Activated CD4-positive, alpha-beta memory T cell treated with anti-CD3 and anti-CD28 coated beads for 36 hours (primary cell): ENCODE data around the gene BEND5. TPM values are rescaled to one million over a fixed set of nuclear protein-coding genes. Genes with fewer than 3 reads are reported as not detected.

Source experiments
- CTCF ChIA-PET: fragments of 350-600 bp; sonication (Branson Sonifier 250); formaldehyde crosslinking; loops from one replicate; lab custom pipeline; 2021; ENCODE audit warnings: antibody characterized with exemption, inconsistent platforms; lab: Charles Lee
- POLR2A ChIA-PET: fragments of 350-600 bp; sonication (Branson Sonifier 250); formaldehyde crosslinking; loops from one replicate; lab custom pipeline; 2021; ENCODE audit warnings: antibody characterized with exemption; lab: Charles Lee
- DNase-seq: peaks from one replicate; pipeline ENCODE4 v3.0.0-alpha.2; 2020
- H3K27ac Mint-ChIP-seq: one replicate; pipeline ENCODE4 v1.8.0; 2021; ENCODE audit warnings: mixed read lengths
- H3K27me3 Mint-ChIP-seq: one replicate; pipeline ENCODE4 v1.8.0; 2021; ENCODE audit warnings: mixed read lengths
- H3K36me3 Mint-ChIP-seq: one replicate; pipeline ENCODE4 v1.8.0; 2021; ENCODE audit warnings: mixed read lengths
- H3K4me1 Mint-ChIP-seq: one replicate; pipeline ENCODE4 v1.8.0; 2021; ENCODE audit warnings: low read depth, mixed read lengths
- H3K4me3 Mint-ChIP-seq: one replicate; pipeline ENCODE4 v1.8.0; 2021; ENCODE audit warnings: mild to moderate bottlenecking, mixed read lengths
- H3K9me3 Mint-ChIP-seq: one replicate; pipeline ENCODE4 v1.8.0; 2021; ENCODE audit warnings: mixed read lengths
- intact Hi-C: fragments of 100-400 bp; cut with micrococcal nuclease; formaldehyde crosslinking; loops from one replicate; pipeline ENCODE4 v1.15.1; 2023
- total RNA-seq, 2 experiments: library from RNA; stranded (reverse); gene quantifications; one replicate each; pipeline ENCODE4 v1.2.3, GENCODE V29; 2021

The BEND5 gene
- total RNA-seq, 2 experiments from 2014 or later, result 1.0 to 2.5 TPM

GRCh38 chr1:48789903-48790302 is 13.2 kb upstream of the BEND5 start:
- no peak for DNase-seq
- H3K36me3 Mint-ChIP-seq, result no peaks in the 10 kb centered on the region
- no peak overlapping the region for H3K27ac Mint-ChIP-seq
- ChIA-PET POLR2A (no interaction called here), CTCF (no interaction called here)
- no peaks in the 10 kb centered on the region for H3K9me3 Mint-ChIP-seq
- no peaks in the 10 kb centered on the region for H3K4me1 Mint-ChIP-seq
- H3K4me3 Mint-ChIP-seq, result no peak overlapping the region
- no peaks in the 10 kb centered on the region for H3K27me3 Mint-ChIP-seq
- intact Hi-C loops, result no loop called here

DNA sequence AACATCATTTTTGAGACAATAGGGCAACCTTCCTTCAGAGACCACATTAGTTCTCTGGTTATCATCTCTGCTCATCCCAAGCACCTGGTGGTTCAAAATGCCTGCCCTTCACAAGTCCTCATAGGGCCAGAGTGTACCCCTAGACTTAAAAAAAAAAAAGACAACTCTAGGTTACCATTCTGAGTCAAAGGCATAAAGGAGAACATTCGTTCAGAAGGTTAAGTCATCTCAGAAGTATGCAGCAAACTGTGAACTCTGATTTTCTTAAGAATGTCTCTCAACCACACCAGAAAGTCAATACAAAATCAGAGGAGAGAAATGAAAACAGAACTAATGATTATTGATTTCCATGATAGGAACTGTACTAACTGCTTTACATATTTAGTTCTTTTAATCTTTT is 9.2 kb upstream of the BEND5 start:
- no peak for DNase-seq
- POLR2A ChIA-PET, result no interaction called here

GRCh38 chr1:48784301-48784700 is 7.6 kb upstream of the BEND5 start:
- intact Hi-C loops, result no loop called here
- CTCF ChIA-PET, result no interaction called here

More for the DNA sequence above, 9.2 kb upstream of the BEND5 start:
- H3K9me3 Mint-ChIP-seq, result no peaks in the 10 kb centered on the region
- intact Hi-C loops, result no loop called here
- CTCF ChIA-PET, result no interaction called here
- no peaks in the 10 kb centered on the region for H3K4me1 Mint-ChIP-seq
- H3K27me3 Mint-ChIP-seq, result no peaks in the 10 kb centered on the region
- H3K36me3 Mint-ChIP-seq, result no peaks in the 10 kb centered on the region
- no peak overlapping the region for H3K4me3 Mint-ChIP-seq
- H3K27ac Mint-ChIP-seq, result no peak overlapping the region

GRCh38 chr1:48777219-48777895 is 666 bp upstream of the BEND5 start:
- DNase-seq, result no peak
- H3K4me1 Mint-ChIP-seq, result peaks cover 3% of the 10 kb centered on the region
- POLR2A ChIA-PET, result no interaction called here
- no peaks in the 10 kb centered on the region for H3K36me3 Mint-ChIP-seq
- peak overlapping the region; percentile 64 for H3K4me3 Mint-ChIP-seq
- no peaks in the 10 kb centered on the region for H3K9me3 Mint-ChIP-seq
- CTCF ChIA-PET, result no interaction called here
- no peak overlapping the region for H3K27ac Mint-ChIP-seq
- H3K27me3 Mint-ChIP-seq, result peaks cover 23% of the 10 kb centered on the region
- intact Hi-C loops, result no loop called here

More at GRCh38 chr1:48784301-48784700, 7.6 kb upstream of the BEND5 start:
- Mint-ChIP-seq H3K4me3 (no peak overlapping the region), H3K4me1 (no peaks in the 10 kb centered on the region), H3K27ac (no peak overlapping the region), H3K27me3 (no peaks in the 10 kb centered on the region), H3K9me3 (no peaks in the 10 kb centered on the region), H3K36me3 (no peaks in the 10 kb centered on the region)
- POLR2A ChIA-PET, result no interaction called here
- no peak for DNase-seq

DNA sequence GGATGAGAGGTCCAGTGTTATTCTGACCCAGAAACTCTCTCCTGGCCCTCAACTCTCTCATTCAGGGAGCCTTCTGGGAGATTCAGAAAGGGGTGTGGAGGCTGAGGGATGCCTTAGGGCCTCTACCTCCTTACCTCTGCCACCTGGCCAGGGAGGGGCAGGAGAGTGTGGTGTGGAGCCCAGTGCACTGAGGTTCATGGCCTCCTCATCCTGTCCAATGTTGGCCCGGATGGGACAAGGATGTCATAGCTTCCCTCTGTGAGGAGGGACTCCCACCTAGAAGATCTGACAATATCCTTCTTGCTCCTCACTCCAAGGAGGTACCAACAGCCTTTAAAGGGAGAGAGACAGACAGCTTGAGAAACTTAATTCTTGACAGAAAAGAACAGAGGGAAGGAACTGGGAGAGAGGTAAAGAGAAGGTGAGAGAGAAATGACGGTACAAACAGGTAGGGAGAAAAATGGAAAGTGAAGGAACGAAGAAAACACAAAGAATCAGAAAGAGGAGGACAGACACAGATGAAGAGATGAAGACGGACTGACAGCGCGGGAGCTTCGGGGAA is 779 bp downstream of the BEND5 start:
- no peaks in the 10 kb centered on the region for H3K9me3 Mint-ChIP-seq
- intact Hi-C loops, result no loop called here

GRCh38 chr1:48773133-48773532 is 3.6 kb downstream of the BEND5 start:
- ChIA-PET CTCF (no interaction called here), POLR2A (no interaction called here)
- intact Hi-C loops, result no loop called here
- Mint-ChIP-seq H3K27ac (no peak overlapping the region), H3K36me3 (no peaks in the 10 kb centered on the region), H3K27me3 (peaks cover 24% of the 10 kb centered on the region), H3K4me1 (peaks cover 3% of the 10 kb centered on the region), H3K9me3 (no peaks in the 10 kb centered on the region), H3K4me3 (no peak overlapping the region)
- no peak for DNase-seq

More for the DNA sequence above, 779 bp downstream of the BEND5 start:
- ChIA-PET POLR2A (no interaction called here), CTCF (no interaction called here)
- no peak for DNase-seq
- Mint-ChIP-seq H3K4me3 (peak overlapping the region; percentile 61), H3K27ac (peak overlapping the region; percentile 2), H3K4me1 (peaks cover 3% of the 10 kb centered on the region), H3K36me3 (no peaks in the 10 kb centered on the region), H3K27me3 (peaks cover 25% of the 10 kb centered on the region)

GRCh38 chr1:48772211-48772610 is 4.5 kb downstream of the BEND5 start:
- ChIA-PET CTCF (no interaction called here), POLR2A (no interaction called here)
- H3K4me3 Mint-ChIP-seq, result no peak overlapping the region
- H3K4me1 Mint-ChIP-seq, result peaks cover 3% of the 10 kb centered on the region
- DNase-seq, result no peak
- intact Hi-C loops, result no loop called here
- no peak overlapping the region for H3K27ac Mint-ChIP-seq
- H3K9me3 Mint-ChIP-seq, result no peaks in the 10 kb centered on the region
- no peaks in the 10 kb centered on the region for H3K36me3 Mint-ChIP-seq
- H3K27me3 Mint-ChIP-seq, result peaks cover 18% of the 10 kb centered on the region

DNA sequence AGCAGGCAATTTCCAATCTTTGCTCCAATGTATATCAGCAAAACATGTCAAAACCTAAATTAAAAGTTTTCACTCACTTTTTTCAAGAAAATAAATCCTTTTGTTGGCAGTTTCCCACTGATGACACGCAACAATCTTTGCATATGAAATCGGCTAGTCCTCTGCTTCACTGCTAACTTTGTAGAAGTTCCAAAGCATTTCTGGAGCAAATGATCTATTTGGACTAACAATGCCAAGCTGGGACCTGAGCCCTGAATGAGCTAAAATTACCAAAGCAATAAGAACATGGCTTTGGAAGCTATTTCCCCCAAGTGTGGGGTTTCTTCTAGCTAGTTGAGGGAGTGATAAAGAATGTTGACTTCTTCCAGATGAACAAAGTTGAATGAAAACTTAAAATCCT is 5.1 kb downstream of the BEND5 start:
- peaks cover 3% of the 10 kb centered on the region for H3K4me1 Mint-ChIP-seq
- H3K4me3 Mint-ChIP-seq, result no peak overlapping the region
- H3K36me3 Mint-ChIP-seq, result no peaks in the 10 kb centered on the region
- no peaks in the 10 kb centered on the region for H3K9me3 Mint-ChIP-seq
- intact Hi-C loops, result no loop called here
- ChIA-PET POLR2A (no interaction called here), CTCF (no interaction called here)
- H3K27ac Mint-ChIP-seq, result no peak overlapping the region
- peaks cover 16% of the 10 kb centered on the region for H3K27me3 Mint-ChIP-seq
- DNase-seq, result no peak

GRCh38 chr1:48767975-48768510 is 8.6 kb downstream of the BEND5 start:
- no peaks in the 10 kb centered on the region for H3K9me3 Mint-ChIP-seq
- ChIA-PET POLR2A (no interaction called here), CTCF (no interaction called here)
- H3K27me3 Mint-ChIP-seq, result peaks cover 3% of the 10 kb centered on the region
- no peak for DNase-seq
- no peaks in the 10 kb centered on the region for H3K4me1 Mint-ChIP-seq
- H3K27ac Mint-ChIP-seq, result no peak overlapping the region
- no peaks in the 10 kb centered on the region for H3K36me3 Mint-ChIP-seq
- intact Hi-C loops, result no loop called here
- H3K4me3 Mint-ChIP-seq, result no peak overlapping the region

DNA sequence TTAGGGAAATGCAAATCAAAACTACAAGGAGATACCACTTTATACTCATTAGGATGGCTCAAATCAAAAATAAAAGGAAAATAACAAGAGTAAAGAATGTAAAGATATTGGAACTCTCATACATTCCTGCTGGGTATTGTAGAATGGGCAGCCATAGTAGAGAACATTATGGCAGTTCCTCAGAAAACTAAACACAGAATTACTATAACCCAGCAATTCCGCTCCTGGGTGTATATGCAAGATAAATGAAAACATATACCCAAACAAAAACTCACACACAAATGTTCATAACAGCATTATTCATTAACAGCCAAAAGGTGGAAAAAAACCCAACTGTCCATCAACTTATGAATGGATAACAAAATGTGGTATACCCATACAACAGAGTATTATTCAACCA is 11.4 kb downstream of the BEND5 start:
- ChIA-PET POLR2A (no interaction called here), CTCF (no interaction called here)
- no peak for DNase-seq
- Mint-ChIP-seq H3K9me3 (no peaks in the 10 kb centered on the region), H3K27me3 (no peaks in the 10 kb centered on the region), H3K36me3 (no peaks in the 10 kb centered on the region), H3K4me3 (no peak overlapping the region), H3K27ac (no peak overlapping the region), H3K4me1 (no peaks in the 10 kb centered on the region)
- intact Hi-C loops, result no loop called here

DNA sequence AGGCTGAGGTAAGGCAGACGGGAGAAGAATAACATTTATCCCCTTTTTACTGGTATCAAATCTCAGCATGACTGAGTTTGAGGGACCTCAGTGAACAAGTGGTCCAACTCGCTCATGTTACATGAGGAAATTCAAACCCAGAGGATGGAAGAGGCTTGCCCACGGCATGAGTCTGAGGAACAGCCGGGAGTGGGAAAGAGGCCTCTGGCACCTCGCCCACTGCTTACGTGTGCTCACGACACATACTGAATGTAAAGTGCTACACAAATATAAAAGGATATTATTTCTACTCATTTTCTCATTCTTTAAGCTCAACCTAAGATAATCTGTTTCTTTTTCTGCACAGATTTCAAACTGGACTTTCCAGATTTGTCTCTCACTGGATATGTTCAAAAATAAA is 14.7 kb downstream of the BEND5 start:
- intact Hi-C loops, result no loop called here
- H3K36me3 Mint-ChIP-seq, result no peaks in the 10 kb centered on the region
- POLR2A ChIA-PET, result no interaction called here

DNA sequence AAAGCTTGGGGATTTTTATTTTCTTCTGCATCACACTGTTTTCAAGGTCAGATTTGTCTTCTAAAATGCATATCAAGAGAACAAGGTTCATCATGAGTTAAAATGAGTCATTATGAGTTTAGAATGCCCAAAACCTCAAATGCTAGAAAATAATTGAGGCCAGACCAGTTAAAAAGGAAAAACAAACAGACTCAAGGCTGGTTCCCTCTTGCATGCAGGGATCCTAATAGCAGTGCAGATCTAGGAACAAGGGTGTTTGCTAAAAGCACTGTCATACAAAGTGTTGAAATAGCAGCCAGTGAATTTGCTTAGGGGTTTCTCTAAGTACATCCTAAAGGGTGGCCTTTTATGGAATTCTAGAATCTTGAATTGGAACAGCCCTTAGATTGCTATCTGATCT is 15.3 kb downstream of the BEND5 start:
- Mint-ChIP-seq H3K9me3 (no peaks in the 10 kb centered on the region), H3K27me3 (no peaks in the 10 kb centered on the region), H3K27ac (no peak overlapping the region), H3K36me3 (no peaks in the 10 kb centered on the region), H3K4me1 (no peaks in the 10 kb centered on the region), H3K4me3 (no peak overlapping the region)
- intact Hi-C loops, result no loop called here
- DNase-seq, result no peak
- POLR2A ChIA-PET, result no interaction called here
- CTCF ChIA-PET, result no interaction called here

More for the DNA sequence above, 14.7 kb downstream of the BEND5 start:
- H3K4me1 Mint-ChIP-seq, result no peaks in the 10 kb centered on the region
- H3K4me3 Mint-ChIP-seq, result no peak overlapping the region
- H3K27ac Mint-ChIP-seq, result no peak overlapping the region
- DNase-seq, result no peak
- CTCF ChIA-PET, result no interaction called here
- no peaks in the 10 kb centered on the region for H3K9me3 Mint-ChIP-seq
- H3K27me3 Mint-ChIP-seq, result no peaks in the 10 kb centered on the region

GRCh38 chr1:48760857-48761256 is 15.8 kb downstream of the BEND5 start:
- H3K4me3 Mint-ChIP-seq, result no peak overlapping the region
- intact Hi-C loops, result no loop called here
- no peaks in the 10 kb centered on the region for H3K27me3 Mint-ChIP-seq
- no peaks in the 10 kb centered on the region for H3K4me1 Mint-ChIP-seq
- no peak for DNase-seq
- ChIA-PET POLR2A (no interaction called here), CTCF (no interaction called here)
- no peaks in the 10 kb centered on the region for H3K36me3 Mint-ChIP-seq
- no peak overlapping the region for H3K27ac Mint-ChIP-seq
- no peaks in the 10 kb centered on the region for H3K9me3 Mint-ChIP-seq
